HS-27A (cell line): ENCODE data around the gene HSPBP1.
A peak's percentile ranks its signal among the peaks of the same experiment; 100 is the strongest.

Source experiments
- DNase-seq: peaks from one replicate; pipeline ENCODE4 v3.0.0-alpha.2; 2012; ENCODE audit warnings: low read depth, missing footprints

Gene HSPBP1

DNA sequence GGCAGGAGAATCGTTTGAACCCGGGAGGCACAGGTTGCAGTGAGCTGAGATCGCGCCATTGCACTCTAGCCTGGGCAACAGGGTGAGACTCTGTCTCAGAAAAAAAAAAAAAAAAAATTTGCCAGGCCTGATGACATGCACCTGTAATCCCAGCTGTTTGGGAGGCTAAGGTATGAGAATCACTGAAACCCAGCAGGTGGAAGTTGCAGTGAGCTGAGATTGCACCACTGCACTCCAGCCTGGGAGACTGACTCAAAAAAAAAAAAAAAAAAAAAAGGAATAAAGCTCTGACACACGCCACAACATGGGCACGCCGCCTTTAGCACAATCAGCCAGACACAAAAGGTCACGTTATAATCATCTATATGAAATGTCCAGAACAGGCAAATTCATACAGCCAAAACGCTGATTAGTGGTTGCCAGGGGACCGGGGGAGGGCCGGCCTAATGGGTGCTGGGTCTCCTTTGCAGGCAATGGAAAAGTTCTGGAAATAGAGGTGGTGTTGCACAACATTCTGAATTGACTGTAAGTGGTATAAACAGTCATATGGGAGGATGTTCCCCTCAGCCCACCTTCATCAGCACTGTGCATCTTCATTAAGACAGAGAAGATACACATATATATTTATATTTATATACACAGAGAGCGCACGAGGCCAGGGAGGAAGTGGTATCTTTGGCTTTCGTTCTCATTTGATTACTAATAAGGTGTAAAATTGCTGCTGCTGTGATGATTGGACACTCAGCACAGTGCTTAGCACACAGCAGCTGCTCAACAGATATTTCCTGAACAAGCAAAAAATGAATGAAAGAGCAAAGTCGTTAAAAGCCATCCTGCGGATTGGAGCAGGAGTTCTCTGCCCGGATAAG, 3.8 kb downstream of the HSPBP1 start:
- DNase-seq = no peak

DNA sequence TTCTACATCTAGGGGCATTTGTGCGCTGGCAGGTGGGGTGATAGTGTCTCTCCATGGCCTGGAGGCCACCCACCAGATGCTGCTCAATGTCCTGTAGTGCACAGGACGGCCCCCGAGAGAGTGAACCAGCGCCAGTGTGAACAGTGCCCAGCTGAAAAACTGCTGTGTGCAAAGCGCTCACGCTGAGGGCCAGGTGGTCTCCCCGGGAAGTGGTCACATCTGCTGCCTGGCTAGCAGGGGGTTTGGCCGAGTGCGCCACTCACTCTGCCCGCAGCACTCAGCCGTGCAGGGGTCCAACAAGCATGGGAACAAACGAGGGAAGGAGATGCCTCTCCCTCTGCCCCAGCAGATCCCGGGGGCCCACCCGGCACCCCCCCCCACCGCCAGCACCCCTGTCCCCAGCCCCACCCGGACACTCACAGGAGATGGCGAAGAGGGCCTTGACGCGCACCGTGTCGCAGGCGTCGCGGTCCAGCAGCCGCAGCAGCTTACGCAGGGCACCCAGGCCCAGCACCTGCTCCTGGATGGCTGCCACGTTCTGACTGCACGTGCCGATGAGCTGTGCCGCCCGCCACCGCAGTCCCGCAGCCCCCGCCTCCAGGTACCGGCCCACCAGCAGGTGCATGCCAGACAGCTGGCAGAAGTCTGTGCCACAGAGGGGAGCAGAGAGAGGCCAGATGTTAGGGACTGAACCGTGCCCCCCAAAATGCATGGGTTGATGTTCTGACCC, 5.8 kb downstream of the HSPBP1 start:
- DNase-seq = no peak

DNA sequence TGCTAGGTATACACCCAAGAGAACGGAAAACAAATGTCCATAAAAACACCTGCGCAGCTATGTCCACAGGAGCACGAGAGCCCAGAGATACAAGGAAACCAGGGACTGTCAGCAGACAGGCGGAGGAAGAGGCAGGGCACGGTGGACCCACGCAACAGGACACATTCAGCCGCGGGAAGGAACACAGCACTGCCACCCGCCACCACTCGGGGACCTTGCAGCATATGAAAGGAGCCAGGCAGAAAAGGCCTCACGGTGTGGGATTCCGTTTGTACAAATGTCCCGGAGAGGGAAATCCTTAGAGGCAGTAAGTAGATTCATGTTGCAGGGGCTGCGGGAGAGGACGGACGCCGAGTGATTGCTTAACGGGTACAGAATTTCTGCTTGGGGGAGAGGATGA, 7.8 kb downstream of the HSPBP1 start:
- no peak for DNase-seq

DNA sequence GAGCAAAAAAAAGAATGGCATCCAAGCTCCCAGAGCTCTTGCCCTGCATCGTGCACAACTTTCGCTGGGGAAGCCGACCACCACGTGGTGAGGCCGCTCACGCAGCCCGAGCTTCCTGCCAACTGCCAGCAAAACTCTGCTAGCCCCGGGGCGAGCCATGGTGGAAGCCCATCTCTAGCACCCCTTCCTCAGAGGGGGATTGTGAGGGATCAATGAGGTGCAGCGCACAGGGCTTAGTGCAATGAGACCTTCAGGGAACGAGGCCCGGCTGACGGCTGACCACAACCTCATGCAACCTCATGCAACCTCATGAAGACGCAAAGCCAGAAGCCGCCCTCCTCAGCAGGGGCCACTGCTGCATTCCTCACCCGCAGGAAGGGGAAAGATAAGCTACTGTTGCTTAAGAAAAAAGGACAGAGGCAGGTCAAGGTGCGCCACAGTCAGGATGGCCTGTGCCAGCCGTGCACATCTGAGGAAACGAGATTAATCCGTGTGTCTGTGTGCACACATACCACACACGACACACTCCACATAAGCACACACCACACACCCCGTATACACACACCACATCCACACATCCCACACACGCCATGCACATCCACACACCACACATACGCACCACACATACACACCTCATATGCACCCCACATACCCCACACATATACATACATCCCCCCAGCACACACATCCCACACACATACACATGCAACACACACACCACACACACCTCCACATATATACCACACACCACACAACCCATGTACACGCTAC, 9.6 kb downstream of the HSPBP1 start:
- DNase-seq = no peak

DNA sequence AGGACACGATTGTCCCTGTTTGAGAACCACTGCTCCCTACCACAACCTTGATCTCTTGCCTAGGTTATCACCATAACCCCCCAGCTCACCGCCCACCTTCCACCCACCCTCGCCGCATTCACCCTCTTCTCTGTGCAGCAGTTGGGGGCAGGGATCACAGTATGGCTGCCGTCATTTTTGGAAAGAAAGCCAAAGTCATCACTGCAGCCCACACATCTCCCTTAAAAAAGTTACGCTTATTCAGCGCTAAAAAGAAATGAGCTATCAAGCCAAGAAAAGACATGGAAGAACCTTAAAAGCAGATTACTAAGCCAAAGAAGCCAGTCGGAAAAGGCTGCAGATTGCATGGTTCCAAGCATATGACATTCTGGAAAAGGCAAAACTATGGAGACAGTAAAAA, 10.6 kb downstream of the HSPBP1 start:
- DNase-seq = no peak

DNA sequence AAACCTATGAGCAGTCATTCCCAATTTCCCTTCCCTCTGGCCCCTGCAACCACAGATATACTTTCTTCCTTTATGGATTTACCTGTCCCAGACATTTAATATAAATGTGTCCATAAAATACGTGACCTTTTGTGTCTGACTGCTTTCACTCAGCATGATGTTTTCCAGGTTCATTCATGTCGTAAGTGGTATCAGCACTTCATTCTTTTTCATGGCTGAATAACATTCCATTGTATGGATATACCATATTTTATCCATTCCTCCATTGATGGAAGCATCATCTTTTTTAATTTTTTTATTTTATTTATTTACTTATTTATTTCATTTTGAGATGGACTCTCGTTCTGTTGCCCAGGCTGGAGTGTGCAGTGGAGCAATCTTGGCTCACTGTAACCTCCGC, 13.1 kb downstream of the HSPBP1 start:
- DNase-seq = no peak

DNA sequence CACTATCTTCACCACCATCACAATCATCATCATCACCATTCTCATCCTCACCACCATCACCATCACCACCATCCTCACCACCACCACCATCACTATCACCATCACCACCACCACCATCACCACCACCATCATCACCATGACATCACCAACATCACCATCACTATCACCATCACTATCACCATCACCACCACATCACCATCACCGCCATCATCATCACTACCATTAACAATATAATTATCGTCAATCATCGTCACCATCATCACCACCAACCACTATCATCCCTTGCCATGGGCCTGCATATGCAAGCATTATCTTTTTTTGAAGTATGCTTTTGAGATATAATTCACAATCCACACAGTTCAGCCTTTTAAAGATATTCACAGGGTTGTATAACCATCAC, 13.5 kb downstream of the HSPBP1 start:
- no peak for DNase-seq

DNA sequence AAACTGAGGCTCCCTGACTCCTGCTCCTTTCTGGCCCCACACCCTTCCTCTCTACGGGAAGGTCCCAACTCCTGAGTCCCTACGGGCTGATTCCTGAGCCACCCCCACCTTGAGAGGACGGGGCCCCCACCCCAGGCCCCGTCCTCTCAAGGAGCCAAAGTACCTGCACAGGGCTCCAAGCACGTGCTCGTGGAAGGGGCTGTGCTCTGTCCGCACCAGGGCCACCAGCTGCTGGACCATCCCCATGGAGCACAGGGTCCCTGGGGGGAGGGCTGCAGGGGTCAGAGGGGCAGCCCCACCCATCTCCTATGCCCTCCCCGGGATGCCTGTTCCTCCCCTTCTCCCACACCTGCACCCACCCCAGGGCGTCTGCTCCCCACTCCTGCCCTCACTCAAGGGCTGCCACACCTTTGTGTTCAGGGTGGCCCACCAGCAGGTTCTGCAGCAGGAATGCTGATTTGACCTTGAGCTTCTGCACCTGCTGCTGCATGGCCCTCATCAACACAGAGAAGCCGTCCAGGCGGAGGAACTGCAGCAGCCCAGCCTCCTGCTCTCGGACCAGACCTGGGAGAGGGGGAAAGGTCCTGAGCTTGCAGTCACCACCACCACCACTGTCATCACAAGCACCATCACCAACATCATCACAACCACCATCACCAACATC, 14.1 kb downstream of the HSPBP1 start:
- no peak for DNase-seq

DNA sequence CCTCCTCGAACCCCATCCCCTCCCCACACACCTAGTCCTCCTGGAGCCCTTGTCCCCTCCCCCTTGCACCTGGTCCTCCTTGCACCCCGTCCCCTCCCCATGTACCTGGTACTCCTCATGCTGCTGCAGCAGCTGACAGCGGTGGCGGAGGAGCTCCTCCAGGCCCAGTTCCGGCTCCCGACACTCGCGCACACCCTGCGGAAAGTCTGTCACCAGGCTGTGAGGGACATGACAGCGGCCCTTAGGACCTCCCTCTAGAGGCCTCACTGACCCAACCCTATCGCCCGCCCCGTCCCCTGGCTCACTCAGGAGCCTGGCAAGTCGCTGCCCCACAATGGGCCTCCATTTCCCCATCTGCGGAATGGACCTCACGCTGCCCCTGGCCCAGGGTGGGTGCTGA, 14.7 kb downstream of the HSPBP1 start:
- no peak for DNase-seq

DNA sequence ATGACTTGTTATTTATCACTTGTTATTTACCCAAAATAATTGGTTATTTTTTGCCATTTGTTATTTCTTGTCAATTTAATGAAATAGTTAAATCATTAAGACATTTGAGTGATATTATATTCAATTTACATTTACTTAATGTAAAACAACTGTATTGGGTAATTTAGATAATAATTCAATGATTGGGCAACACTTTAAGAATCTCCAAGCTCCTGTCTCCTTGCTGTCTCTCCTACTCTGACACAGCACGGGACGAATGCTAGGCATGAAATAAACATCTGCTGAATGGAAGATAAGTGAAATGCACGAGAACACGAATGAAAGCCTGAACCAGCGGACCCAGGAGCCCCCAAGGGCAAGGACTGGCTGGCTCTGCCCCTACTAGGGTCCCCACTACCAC, 15.4 kb downstream of the HSPBP1 start:
- DNase-seq = no peak

DNA sequence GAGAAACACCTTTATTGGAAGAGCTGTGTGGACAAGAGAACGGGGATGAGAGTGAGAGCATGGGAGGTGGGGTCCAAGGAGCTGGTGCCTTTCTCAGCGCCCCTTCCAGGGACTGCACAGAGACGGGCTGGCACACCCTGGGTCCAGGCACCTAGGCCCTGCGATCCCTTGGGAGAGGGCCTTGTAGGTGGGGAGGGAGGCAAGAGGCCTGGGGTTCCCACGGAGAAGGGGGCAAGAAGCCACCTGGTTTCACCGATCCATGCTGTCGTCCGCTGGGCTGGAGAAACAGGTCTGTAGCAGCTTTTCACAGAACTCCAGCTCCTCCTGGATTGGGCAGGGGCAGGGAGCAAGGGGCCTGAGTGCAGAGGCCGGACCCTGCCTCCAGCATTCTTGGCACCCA, 17.6 kb downstream of the HSPBP1 start:
- DNase-seq = no peak

DNA sequence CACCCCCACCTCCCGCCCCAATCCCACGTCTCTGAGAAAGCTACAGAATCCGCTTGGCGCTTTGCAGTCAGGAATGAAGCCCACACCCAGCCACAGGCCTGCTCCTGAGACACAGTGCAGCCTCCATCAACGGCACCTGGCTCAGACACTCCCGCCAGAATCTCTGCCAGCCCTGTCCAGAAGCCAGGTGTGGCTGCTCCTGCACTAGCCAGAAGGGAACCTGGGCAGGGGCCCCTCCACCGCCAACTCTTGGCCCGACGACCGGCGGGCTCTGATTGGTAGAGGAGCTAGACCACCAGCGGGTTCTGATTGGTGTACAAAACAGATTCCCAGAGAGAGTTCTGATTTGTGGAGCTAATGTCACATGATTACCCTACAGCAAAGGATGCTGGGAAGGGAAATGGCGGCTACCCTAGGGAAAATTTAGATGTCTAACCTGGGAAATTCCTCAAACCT, 18.2 kb downstream of the HSPBP1 start:
- no peak for DNase-seq

DNA sequence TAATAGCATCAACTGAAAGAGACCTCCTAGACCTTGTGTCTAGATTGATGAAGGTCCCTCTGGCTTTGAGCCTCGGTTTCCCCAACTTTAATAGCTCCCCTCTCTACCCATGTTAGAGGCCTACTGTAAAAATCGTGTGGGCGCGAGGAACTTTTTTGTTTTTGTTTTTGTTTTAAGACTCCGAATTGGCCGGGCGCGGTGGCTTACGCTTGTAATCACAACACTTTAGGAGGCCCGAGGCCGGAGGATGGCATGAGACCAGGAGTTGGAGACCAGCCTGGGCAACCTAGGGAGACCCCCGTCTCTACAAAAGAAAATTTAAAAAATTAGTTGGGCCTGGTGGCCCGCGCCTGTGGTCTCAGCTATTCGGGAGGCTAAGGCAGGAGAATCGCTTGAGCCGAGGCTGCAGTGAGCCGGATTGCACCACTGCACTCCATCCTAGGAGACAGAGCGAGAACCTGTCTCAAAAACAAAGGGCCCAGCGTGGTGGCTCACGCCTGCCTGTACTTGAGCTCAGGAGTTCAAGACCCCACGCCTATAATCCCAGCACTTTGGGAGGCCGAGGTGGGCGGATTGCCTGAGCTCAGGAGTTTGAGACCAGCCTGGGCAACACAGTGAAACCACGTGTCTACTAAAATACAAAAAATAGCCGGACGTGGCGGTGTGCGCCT, 20.2 kb downstream of the HSPBP1 start:
- DNase-seq = no peak

DNA sequence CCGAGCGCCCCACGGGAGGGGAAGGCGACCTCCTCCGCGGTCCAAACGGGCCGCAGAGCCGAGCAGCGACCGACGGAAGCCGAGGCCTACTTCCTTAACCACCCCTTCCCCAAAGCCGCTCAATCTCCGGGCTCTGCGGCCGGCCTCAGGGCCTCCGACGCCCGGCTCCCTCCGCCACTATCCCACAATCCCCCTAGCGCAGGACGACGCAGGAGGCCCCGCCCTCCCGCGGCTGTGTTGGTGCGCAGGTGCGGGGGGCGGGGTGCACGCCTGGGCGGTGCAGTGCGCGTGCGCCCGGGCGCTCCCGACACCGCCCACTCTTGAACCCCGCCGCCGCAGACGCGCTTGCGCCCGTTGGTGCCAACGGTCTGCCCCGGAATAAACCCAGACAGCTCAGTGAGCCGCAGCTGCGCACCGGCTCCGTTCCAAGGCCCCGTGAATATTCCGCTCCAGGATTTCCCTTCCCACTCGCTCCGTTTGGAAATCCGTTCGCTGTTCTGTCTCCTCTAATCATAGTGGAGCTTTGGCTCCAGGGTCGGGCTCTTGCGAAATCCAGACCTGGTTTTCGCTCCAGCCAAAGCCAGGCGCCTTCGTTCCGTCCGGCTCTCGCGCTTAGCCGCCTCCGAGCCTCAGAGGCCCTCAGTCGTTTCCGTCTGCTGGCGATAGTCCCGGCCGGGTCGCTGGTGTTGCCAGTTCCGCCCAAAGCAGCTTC, 20.9 kb downstream of the HSPBP1 start, which contains the start of gene PPP6R1:
Gene PPP6R1, minus strand, starts transcription at position 190 of the 712 bp plus-strand sequence. CDS start 11,914 bp downstream, outside the sequence.
- DNase-seq = peak; percentile 100

DNA sequence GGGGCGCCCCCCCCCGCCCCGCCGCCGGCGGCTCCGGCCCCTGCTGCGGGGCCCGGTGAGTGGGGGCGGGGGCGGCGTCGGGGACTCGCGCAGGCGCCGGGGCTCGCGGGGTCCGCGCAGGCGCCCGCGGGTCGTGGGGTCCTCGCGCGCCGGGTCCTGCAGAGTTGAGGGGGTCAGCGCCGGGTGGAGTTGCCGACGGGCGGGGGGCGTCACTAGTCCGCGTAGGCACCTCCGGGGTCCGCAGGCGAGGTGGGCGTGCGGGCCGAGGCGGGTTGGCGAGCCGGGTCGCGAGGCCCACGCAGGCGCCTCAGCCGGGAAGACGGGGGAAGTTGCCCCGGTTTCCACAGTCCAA, 21.5 kb downstream of the HSPBP1 start:
- no peak for DNase-seq

DNA sequence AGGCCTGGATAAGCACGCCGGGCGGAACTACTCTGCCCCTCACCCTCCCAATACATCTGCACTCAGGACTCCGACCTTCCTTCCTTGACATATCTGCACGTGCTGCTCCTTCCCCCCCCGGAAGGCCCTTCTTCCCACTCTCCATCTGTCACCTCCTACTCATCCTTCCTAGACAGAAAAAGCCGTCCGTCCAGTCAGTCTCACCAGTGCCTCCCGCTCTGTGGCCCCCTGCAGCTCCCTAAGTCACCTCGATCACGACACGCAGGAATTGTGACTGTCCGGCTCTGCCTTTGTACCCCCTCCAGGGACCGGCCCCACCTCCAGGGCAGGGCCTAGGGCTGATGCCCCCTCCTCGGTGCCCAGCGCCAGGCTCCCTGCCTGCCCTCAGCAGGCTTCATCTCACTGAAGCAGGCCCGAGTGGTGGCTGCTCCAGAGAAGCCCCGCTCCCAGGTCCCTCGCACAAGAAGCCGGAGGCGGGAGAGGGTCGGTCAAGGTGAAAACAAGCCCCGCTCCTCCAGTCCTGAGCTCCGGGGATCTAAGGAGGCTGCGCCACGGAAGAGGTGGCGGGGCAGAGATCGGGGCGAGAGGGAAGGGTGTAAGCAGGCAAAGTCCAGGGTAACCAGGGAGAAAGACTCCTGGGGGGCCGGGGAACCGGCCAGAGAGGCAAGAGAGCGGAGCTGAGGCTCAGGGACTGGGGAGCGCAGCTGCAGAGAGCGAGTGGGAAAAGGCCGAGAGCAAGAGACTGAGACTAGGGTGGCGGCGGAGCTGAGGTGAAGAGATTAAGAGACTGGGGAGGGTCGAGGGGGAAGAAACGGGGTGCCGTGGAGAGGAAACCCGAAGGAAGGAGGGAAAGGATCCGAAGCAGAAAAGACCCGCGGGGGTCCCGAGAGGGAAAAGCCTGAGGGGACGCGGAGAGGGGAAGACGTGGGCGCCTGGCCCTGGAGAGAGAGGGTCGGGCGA, 22.2 kb downstream of the HSPBP1 start:
- no peak for DNase-seq

DNA sequence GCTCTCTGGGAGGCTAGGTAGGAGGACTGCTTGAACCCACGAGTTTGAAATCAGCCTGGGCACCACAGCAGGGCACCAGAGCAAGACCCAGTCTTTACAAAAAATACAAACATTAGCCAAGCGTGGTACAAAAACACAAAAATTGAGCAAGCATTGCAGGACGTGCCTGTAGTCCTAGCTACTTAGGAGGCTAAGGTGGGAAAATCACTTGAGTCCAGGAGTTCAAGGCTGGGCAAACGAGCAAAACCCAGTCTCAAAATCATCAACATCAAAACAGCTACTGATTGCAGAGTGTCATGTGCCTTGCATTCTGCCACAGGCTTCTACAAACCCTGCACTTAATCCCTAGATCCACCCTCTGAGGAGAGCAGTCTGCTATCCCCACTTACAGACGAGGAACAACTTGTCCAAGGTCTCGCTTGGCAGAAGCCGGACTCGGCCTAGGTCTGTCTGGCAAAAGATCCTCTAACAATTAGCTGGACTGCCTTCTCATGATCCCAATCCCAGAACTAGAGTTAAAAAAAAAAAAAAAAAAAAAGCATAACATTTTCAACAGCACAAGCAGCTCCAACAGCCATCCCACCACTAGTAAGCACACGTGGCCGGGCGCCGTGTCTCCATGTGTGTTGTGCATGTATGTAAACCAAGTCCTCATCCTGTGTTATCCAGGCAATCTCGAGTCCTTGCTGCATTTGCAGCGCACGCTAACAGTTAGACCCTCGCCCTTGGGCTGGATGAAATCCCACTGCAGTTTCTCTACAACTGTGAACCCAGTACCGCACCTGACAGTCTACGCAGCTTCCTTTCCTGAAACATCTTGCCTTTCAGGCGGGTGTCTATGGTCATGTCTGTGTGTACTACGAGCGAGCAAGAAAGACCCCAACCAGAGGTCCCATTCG, 23.1 kb downstream of the HSPBP1 start:
- no peak for DNase-seq

DNA sequence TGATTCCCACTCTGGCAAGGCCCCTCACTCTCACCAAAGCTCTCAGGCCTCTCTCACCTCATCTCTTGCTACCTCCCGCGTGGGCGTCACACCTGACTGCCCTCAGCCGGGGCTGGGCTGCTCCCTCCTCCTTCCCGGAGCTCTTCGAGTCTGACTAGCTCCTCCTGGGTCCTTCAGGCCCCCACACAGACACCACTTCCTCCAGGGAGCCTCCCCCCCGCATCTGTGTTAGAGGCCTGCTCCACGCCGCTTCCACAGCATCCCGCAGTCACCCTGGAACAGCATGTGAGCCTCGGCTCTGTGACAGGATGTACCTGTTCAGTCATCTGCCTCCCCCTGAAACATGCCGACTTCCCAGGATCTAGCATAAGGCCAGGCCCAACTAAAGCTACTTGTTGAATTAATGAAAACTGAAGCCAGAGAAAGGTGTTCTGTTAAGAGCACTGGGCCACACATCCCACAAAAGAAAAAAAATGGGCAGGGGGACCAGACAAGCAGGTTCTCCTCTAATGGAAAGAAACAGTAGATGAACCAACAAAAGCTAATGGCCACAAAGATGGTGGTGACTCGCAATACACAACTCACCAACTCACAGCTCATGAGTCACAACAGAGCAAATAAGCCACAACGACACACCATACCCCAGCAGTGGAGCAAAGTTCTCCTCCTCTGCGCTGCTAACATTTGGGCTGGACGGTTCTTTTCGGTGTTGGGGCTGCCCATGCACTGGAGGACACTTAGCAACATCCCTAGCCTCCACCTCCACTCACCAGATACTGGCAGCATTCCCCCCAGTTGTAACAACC, 24.1 kb downstream of the HSPBP1 start:
- no peak for DNase-seq
